GM18951 (cell line): ENCODE data around the gene CTNNA2.

Experiments used
- POLR2A ChIP-seq: IDR thresholded peaks from 4 replicates; pipeline ENCODE4 v1.6.1; 2011; ENCODE audit warnings: mild to moderate bottlenecking; ENCODE audit not compliant: insufficient read length, insufficient read depth; ENCODE audit errors: extremely low read depth
- in situ Hi-C: fragments of 300-500 bp; cut with MboI; formaldehyde crosslinking; loops from one replicate; pipeline ENCODE4 v1.12.0; 2022; ENCODE audit warnings: low sequenced_read_pairs, mixed read lengths, inconsistent platforms; ENCODE audit not compliant: unreplicated experiment

Gene CTNNA2

GRCh38 chr2:80393991-80394390 lies 881.1 kb downstream of the CTNNA2 start:
- in situ Hi-C loops, result no loop called here
- no peak for TF ChIP-seq POLR2A

GRCh38 chr2:80395251-80395650 lies 882.4 kb downstream of the CTNNA2 start:
- TF ChIP-seq POLR2A, result no peak
- in situ Hi-C loops, result no loop called here

- no peak for TF ChIP-seq POLR2A
- in situ Hi-C loops, result no loop called here
Observed at GRCh38 chr2:80396276-80396675, 883.4 kb downstream of the CTNNA2 start.

GRCh38 chr2:80403081-80403480 lies 890.2 kb downstream of the CTNNA2 start:
- TF ChIP-seq POLR2A, result no peak
- in situ Hi-C loops, result no loop called here

GRCh38 chr2:80407377-80407776 lies 894.5 kb downstream of the CTNNA2 start:
- in situ Hi-C loops, result no loop called here
- TF ChIP-seq POLR2A, result no peak

- TF ChIP-seq POLR2A, result no peak
- in situ Hi-C loops, result no loop called here
Observed at GRCh38 chr2:80410346-80410745, 897.5 kb downstream of the CTNNA2 start.

GRCh38 chr2:80413136-80413535 lies 900.3 kb downstream of the CTNNA2 start:
- in situ Hi-C loops, result no loop called here
- TF ChIP-seq POLR2A, result no peak

GRCh38 chr2:80417737-80418136 lies 904.9 kb downstream of the CTNNA2 start:
- in situ Hi-C loops, result no loop called here

GRCh38 chr2:80420530-80421208 lies 907.8 kb downstream of the CTNNA2 start:
- TF ChIP-seq POLR2A, result no peak

More at GRCh38 chr2:80417737-80418136, 904.9 kb downstream of the CTNNA2 start:
- no peak for TF ChIP-seq POLR2A

GRCh38 chr2:80429251-80429650 lies 916.4 kb downstream of the CTNNA2 start:
- no peak for TF ChIP-seq POLR2A
- in situ Hi-C loops, result no loop called here

More at GRCh38 chr2:80420530-80421208, 907.8 kb downstream of the CTNNA2 start:
- in situ Hi-C loops, result no loop called here

GRCh38 chr2:80437959-80438358 lies 925.1 kb downstream of the CTNNA2 start:
- TF ChIP-seq POLR2A, result no peak
- in situ Hi-C loops, result no loop called here

- TF ChIP-seq POLR2A, result no peak
- in situ Hi-C loops, result no loop called here
Observed at GRCh38 chr2:80438686-80439085, 925.8 kb downstream of the CTNNA2 start.

- in situ Hi-C loops, result no loop called here
- TF ChIP-seq POLR2A, result no peak
Observed at GRCh38 chr2:80454628-80455027, 941.8 kb downstream of the CTNNA2 start.

- no peak for TF ChIP-seq POLR2A
- in situ Hi-C loops, result no loop called here
Observed at GRCh38 chr2:80459028-80459427, 946.2 kb downstream of the CTNNA2 start.

- TF ChIP-seq POLR2A, result no peak
- in situ Hi-C loops, result no loop called here
Observed at GRCh38 chr2:80461505-80462197, 948.8 kb downstream of the CTNNA2 start.

- in situ Hi-C loops, result no loop called here
- no peak for TF ChIP-seq POLR2A
Observed at GRCh38 chr2:80462654-80463053, 949.8 kb downstream of the CTNNA2 start.
